ENCODE data around the gene KDM2A.
A peak's percentile ranks its signal among the peaks of the same experiment; 100 is the strongest.
"Not testable (repeated sequence)": the region's sequence is repeated elsewhere in the genome, so short reads cannot be mapped to it uniquely, and the experiment has no call there.

Gene KDM2A

DNA sequence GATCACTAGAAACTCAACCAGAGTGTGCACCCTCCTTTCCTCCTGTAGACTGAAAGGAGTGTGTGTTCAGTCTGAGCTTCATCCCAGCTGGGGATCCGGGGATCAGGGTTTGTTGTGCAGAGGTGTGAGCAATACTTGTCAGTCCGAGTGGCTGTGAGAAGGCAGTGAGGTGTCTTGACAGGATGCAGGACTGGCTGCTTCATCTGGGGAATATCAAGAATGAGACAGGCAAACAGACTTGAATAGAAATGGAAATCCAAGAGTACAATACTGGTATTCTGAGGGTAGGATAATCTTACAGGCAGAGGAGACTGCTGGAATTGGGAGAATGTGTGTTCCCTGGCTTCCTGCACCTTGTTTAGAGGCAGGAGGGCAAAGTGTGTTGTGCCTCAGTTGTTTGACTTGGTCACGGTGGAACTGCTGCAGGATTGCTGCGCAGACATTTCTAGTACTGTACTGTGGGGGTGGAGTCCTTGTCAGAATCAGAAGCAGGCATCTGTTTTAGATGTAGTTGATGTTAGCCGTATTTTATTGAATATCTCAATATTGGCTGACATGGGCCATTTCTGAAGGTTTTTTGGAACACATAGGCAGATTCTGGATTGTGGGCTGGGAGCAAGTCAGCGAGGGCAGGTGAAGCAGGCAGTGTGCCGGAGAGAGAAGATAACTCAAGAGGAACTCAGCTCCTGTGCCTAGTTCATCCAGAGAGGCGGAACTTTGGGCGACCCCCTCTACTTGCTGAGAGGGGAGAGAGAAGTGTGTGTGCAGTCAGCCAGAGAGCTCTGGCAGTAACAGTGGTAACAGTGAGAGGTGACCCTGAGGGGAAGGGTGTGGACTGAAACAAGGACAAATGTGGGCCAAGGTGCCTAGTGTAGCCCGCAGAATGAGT, 120.1 kb downstream of the KDM2A start:
- no peak for DNase-seq (ENCODE audit: low read depth)

- peak; percentile 93 for DNase-seq (ENCODE audit: low read depth)
Observed at GRCh38 chr11:67239783-67240575, 120.9 kb downstream of the KDM2A start.

DNA sequence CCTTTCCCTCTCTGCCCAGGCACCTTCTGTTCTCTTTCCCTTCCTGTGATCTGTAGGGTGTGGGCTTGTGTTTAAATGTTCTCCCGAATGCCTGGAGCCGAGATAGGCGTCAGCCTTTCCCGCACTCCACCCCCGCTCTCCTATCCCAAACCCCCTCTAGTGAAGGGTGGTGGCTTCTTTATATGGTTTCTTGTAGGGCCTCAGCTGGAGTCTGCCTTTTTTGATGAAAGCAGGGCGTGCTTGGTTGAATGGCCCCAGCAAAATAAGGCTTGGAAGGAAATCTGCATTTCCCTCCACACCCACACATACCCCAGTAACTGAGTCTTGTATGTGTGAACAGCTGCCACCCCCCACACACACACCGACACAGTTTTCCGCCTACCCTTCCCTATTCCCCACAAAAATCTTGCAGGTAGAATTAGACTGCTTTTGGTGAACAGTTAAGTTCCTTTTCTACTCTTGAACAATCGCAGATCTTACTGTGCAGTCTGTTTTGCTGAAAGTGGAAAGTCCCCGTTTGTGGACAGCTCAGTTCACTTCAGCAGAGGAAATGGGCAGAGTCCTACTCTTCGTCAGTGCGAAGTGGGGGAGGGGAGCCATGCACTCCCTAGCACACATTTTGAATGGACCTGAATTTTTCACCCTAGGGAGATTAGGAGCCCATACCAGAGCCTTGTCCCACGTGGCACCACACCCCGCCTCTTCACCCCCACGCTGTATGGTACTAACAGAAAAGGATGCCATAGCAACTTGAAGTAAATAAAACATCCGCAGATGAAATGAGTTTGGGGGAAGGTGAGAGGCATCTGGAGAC, 121.7 kb downstream of the KDM2A start:
- peak; percentile 62 for DNase-seq (ENCODE audit: low read depth)

DNA sequence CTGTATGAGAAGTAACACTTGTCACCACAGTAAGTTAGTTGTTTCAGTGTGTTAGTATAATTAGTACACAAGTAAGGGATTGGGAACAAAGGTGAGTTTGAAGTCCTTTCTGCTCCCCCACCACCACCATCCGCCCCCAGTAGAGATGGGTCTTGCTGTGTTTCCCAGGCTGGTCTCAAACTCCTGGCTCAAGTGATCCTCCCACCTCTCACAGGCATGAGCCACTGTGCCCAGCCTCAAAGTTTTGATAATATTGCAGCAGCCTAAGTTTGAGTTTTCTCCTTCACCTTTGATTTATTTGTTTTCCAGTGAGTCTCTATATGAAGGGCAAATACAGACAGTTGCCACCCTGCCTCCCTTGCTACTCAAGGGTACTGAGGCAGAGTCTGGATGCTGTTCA, 123.5 kb downstream of the KDM2A start:
- no peak for DNase-seq (ENCODE audit: low read depth)

DNA sequence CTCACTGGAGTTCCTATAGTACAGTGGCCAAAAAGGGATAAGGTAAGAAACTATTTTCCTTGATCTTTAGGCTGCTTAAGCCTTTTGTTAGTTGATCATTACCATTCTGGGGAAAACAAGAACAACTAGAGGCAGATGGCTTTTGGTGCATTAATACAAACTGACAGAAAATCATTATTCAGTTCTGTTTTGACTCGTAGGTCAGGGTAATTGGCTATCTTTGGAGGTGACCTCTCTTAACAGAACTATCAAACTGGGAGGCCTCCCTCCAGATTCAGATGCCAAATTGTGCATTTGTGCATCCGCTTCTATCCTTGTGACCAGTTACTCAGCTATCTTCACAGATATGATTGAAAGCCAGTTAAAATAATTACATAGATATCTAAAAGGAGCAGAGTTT, 124.0 kb downstream of the KDM2A start:
- DNase-seq (ENCODE audit: low read depth) = no peak

DNA sequence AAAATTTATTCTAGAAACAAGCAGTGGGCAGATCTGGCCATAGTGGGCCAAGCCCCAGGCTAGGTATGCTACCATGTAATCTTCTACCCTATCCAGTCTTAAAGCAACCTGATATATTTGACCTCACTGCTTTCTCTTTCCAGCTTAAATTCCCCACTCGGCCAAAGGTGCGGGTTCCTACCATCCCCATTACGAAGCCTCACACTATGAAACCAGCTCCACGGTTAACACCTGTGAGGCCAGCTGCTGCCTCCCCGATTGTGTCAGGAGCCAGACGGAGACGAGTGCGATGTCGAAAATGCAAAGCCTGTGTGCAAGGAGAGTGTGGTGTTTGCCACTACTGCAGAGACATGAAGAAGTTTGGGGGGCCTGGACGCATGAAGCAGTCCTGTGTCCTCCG, 126.0 kb downstream of the KDM2A start:
- DNase-seq (ENCODE audit: low read depth) = no peak

DNA sequence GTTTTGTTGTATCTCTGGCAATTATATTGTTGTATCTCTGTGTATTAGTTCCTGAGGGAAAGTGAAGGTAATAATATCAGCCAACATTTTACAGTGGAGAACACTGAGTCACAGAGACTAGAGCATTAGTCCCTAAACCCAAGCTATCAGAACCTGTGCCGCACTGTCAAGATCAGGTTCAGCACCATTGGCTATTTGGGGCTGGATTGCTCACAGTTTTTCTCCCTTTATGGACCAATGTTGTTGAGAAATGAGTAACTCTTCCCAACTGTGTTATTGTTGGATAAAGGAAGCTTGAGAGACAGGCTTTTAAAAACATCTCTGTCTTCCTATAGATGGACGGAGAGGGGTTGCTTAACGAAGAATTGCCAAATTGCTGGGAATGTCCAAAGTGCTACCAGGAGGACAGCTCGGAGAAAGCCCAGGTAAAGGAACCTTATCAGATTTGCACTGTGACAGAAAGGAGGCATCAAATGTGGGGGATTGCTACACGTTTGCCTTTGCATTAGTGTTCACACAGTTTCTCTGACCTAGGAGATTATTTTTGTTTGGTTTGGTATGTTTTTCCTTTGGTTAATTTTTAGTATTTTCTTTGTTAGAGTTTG, 129.0 kb downstream of the KDM2A start:
- DNase-seq (ENCODE audit: low read depth) = no peak

DNA sequence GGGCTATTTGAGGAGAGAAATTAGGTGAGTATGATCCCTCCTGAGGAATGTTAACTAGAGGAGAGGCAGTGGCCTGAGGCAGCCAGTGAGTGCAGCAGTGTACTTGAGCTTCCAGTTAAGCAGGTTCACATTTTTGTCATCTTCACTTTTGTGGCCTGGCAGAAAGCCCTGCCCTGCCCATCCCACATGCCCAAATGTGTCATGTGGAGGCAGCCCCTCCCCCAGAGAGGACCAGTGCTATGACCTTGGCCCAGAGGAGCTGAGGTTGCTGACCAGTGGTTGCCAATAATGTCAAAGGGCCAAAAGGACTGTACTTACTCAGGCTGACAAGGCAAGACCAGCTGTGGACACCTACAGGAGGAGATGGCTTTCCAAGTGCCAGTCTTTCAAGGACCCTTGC, 129.6 kb downstream of the KDM2A start:
- DNase-seq (ENCODE audit: low read depth) = no peak

DNA sequence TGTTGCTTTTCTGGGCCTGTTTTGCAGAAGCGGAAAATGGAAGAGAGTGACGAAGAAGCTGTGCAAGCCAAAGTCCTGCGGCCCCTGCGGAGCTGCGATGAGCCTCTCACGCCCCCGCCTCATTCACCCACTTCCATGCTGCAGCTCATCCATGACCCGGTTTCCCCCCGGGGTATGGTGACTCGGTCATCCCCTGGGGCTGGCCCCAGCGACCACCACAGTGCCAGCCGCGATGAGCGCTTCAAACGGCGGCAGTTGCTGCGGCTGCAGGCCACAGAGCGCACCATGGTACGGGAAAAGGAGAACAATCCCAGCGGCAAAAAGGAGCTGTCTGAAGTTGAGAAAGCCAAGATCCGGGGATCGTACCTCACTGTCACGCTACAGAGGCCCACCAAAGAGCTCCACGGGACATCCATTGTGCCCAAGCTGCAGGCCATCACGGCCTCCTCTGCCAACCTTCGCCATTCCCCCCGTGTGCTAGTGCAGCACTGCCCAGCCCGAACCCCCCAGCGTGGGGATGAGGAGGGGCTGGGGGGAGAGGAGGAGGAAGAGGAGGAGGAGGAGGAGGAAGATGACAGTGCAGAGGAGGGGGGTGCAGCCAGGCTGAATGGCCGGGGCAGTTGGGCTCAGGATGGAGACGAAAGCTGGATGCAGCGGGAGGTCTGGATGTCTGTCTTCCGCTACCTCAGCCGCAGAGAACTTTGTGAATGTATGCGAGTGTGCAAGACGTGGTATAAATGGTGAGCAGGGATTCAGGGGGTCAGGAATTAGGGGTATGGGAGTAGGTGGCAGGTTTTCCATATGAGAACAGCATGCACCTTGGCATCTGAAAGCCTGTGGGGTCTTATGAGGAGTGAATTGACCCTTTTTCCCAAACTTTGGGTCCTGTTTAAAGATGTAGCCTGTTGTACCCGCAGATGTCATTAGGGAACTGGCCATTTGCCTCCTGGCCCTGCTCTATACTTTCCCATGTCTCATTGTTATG, 131.3 kb downstream of the KDM2A start:
- DNase-seq (ENCODE audit: low read depth) = no peak

GRCh38 chr11:67251841-67252240, 132.8 kb downstream of the KDM2A start:
- no peak for DNase-seq (ENCODE audit: low read depth)

DNA sequence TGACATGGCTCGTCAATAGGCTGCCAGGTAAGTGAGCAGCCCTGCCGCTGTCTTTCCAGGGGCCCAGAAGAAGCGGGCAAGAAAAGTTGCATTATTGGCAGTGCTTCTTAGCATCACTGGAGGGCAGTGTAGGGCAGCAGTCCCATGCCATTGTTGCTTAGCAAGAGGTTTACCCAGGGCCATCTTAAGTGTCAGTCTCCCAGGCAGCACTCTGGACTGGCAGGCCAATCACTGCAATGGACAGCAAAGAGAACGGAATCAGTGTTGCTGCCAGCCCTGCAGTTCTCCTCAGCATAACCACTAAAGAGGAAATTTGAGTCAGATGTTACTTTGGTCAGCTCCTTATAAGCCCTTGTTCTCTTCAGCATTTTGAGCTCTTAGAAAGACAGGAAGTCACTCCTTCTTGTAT, 133.8 kb downstream of the KDM2A start:
- no peak for DNase-seq (ENCODE audit: low read depth)

DNA sequence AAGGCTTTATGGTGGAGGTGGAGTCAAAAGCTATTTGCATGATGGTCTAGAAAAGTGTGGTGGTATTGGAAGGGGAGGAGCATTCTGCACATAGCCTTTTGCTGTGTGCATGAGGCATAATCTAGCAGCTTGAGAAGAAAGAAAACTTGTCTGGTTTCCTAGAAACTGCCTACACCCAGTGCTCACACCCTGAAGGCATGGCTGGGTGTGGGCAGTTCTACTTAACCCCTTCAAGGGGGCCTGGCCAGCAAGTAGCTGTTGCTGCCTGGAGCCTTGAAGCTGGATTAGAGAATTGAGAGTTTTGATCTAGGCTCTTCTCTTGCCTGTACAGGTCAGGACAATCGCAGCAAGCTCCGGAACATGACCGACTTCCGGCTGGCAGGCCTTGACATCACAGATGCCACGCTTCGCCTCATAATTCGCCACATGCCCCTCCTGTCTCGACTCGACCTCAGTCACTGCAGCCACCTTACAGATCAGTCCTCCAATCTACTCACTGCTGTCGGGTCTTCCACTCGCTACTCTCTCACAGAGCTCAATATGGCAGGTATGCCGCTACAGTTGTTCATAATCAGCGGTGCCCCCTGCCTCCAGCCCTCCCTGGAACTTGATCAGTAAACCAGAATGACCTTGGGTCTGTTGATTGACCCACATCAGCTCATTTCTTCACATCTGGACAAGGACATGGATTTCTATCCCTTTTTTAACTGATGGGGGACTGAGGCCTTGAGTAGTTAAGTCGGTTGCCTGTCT, 135.0 kb downstream of the KDM2A start:
- DNase-seq (ENCODE audit: low read depth) = no peak

- DNase-seq (ENCODE audit: low read depth) = no peak
Observed at GRCh38 chr11:67254798-67255197, 135.7 kb downstream of the KDM2A start.

GRCh38 chr11:67255353-67255752, 136.3 kb downstream of the KDM2A start:
- no peak for DNase-seq (ENCODE audit: low read depth)

GRCh38 chr11:67255864-67256263, 136.8 kb downstream of the KDM2A start:
- no peak for DNase-seq (ENCODE audit: low read depth)

DNA sequence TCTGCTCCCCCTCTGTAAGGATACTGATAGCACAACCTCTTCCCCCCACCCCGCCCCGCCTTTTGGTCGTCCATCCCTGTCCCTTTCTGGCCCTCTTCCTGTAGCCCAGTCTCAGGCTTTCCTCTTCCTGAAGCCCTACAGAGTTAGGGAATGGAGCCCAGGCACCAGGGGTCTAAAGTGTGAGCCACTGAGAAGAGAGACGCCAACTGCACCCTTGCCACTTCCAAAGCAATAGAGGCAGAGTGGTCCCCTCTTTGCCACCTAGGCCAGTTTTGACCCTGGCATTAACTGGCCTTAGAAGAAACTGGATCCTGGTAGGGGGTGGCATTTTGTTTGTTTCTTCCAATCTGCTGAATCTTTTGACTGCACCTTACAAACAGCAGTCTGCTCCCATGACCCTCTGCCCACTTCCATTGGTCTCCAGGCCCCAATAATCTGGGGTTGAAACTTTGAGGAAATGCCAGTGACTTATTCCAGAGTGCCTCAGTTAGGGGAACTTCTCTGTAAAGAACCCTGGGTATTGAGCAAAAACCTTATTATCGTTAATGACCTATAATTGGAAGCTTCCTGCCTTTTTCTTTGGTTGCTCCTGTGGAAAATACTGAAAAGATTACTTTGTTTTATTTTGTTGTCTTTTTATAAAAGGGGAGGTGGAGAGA, 137.5 kb downstream of the KDM2A start:
- no peak for DNase-seq (ENCODE audit: low read depth)

GRCh38 chr11:67260406-67260805, 141.3 kb downstream of the KDM2A start:
- DNase-seq (ENCODE audit: low read depth) = no peak

GRCh38 chr11:67260885-67261639, 142.0 kb downstream of the KDM2A start:
- DNase-seq (ENCODE audit: low read depth) = not testable (repeated sequence)

GRCh38 chr11:67261640-67261945, 142.5 kb downstream of the KDM2A start:
- no peak for DNase-seq (ENCODE audit: low read depth)
